Prostate gland (tissue), 2 donors: ENCODE data around the gene TMEM134. TPM values are rescaled to one million over a fixed set of nuclear protein-coding genes. Genes with fewer than 3 reads are reported as not detected.
"Not testable (repeated sequence)": the region's sequence is repeated elsewhere in the genome, so short reads cannot be mapped to it uniquely, and the experiment has no call there.

Source experiments
- DNase-seq: peaks from one replicate; pipeline ENCODE4 v3.0.0-alpha.2; 2019; ENCODE audit warnings: low spot score
- H3K27ac ChIP-seq, 2 donors: fragments of 200-600 bp; sonication (generic); 2 replicates each; pipeline ENCODE4 v1.5.1; 2017 to 2019
- H3K27me3 ChIP-seq: fragments of 200-600 bp; sonication (generic); replicated peaks from 2 replicates; pipeline ENCODE4 v1.5.1; 2019; ENCODE audit not compliant: insufficient read depth
- H3K36me3 ChIP-seq, 2 donors: fragments of 200-600 bp; sonication (generic); 1 replicate in 1 of 2; 2 replicates in 1 of 2; pipeline versions ENCODE4 v1.5.1 to v1.8.1; 2017 to 2019
- H3K4me1 ChIP-seq: fragments of 200-600 bp; sonication (generic); replicated peaks from 2 replicates; pipeline ENCODE4 v1.5.1; 2019
- H3K4me3 ChIP-seq, 2 donors: fragments of 200-600 bp; sonication (generic); 2 replicates each; pipeline ENCODE4 v1.5.1; 2017 to 2019
- H3K9me3 ChIP-seq: fragments of 200-600 bp; sonication (generic); 2 replicates; pipeline ENCODE4 v1.5.1; 2017
- POLR2A ChIP-seq: fragments of 450-650 bp; IDR thresholded peaks from one replicate; pipeline ENCODE4 v1.6.1; 2016; ENCODE audit warnings: antibody characterized with exemption, mild to moderate bottlenecking
- POLR2AphosphoS5 ChIP-seq: sonication (generic); formaldehyde crosslinking; IDR thresholded peaks from one replicate; pipeline ENCODE4 v1.6.1; 2017; ENCODE audit warnings: antibody characterized with exemption
- WGBS: methylation state at CpG from one replicate; pipeline ENCODE4 v1.1.5; 2018; 5-methylcytosine and 5-hydroxymethylcytosine counted together
- intact Hi-C: fragments of 100-400 bp; cut with DNase I; formaldehyde crosslinking; loops from one replicate; pipeline ENCODE4 v1.14.2; 2022
- total RNA-seq, 2 donors: library from RNA; depleted of rRNA; stranded (reverse); fragments of >200 nt; gene quantifications; one replicate each; pipeline ENCODE4 v1.1.0, GENCODE V29; 2016
- TF ChIP-seq, protein P1 (sequence below), 4 experiments: fragments of 200-600 bp in 2 of 4; fragments of 450-650 bp in 2 of 4; sonication (generic) in 2 of 4; IDR thresholded peaks; 1 replicate in 3 of 4; 2 replicates in 1 of 4; pipeline ENCODE4 v1.5.1; 2016 to 2019; ENCODE audit warnings: antibody characterized with exemption in 4 of 4, mild to moderate bottlenecking in 2 of 4, moderate library complexity in 2 of 4

TMEM134 gene, protein sequence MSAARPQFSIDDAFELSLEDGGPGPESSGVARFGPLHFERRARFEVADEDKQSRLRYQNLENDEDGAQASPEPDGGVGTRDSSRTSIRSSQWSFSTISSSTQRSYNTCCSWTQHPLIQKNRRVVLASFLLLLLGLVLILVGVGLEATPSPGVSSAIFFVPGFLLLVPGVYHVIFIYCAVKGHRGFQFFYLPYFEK
- total RNA-seq, result 100 to 1,000 TPM; 106 to 402 TPM

DNA sequence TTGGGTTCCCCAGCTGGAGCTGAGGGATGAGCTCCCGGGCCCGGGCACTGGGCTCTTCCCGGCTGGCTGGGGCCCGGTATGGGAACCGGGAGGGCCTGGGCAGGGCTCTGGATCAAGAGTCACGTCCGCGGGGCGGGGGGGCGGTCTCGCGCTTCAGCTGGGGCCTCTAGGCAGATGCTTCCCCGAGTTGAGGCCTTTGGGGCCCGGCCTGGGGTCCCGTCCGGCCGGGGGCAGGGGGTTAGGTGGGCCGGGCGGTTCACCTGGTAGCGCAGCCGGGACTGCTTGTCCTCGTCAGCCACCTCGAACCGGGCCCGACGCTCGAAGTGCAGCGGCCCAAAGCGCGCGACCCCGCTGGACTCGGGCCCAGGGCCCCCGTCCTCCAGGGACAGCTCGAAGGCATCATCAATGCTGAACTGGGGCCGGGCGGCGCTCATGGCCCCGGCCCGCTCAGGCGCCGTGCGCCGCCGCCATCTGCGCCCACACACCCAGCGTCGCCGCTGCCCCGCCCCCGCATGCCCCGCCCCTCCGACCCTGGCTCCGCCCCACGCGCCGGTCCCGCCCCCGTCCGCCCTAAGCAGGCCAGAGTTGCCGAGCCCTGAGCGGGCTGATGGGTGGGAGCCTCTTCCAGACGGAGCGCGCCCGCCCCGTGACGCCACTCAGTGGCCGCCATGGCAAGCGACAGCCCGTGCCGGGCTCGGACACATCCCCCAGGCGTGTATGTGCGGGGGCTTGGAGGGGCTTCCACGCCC, at the start of gene TMEM134:
Gene TMEM134 (minus strand): TSS at position 493 of the 749 bp plus-strand sequence. CDS start 59 bp downstream, at position 434.
- no peaks in the 10 kb centered on the region for H3K27me3 ChIP-seq
- under 1% methylated on average over 36 of the region's 76 CpGs for whole genome bisulfite sequencing
- peak; percentile 90 for DNase-seq
- peaks cover 0 to 4% of the 10 kb centered on the region in 2 donors for H3K36me3 ChIP-seq
- H3K9me3 ChIP-seq, result no peaks in the 10 kb centered on the region
- TF ChIP-seq POLR2A, result peak; percentile 80
- TF ChIP-seq, protein P1, sequence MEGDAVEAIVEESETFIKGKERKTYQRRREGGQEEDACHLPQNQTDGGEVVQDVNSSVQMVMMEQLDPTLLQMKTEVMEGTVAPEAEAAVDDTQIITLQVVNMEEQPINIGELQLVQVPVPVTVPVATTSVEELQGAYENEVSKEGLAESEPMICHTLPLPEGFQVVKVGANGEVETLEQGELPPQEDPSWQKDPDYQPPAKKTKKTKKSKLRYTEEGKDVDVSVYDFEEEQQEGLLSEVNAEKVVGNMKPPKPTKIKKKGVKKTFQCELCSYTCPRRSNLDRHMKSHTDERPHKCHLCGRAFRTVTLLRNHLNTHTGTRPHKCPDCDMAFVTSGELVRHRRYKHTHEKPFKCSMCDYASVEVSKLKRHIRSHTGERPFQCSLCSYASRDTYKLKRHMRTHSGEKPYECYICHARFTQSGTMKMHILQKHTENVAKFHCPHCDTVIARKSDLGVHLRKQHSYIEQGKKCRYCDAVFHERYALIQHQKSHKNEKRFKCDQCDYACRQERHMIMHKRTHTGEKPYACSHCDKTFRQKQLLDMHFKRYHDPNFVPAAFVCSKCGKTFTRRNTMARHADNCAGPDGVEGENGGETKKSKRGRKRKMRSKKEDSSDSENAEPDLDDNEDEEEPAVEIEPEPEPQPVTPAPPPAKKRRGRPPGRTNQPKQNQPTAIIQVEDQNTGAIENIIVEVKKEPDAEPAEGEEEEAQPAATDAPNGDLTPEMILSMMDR (IDR thresholded peaks at IDR 0.05), result peak; percentile 24 to 63 (median 48)
- peak; percentile 92 for TF ChIP-seq POLR2AphosphoS5
- peak within 1 kb of the TSS; percentile 89 to 92 for H3K27ac ChIP-seq
- H3K4me1 ChIP-seq, result peaks cover 6% of the 10 kb centered on the region
- peak within 1 kb of the TSS; percentile 84 to 87 for H3K4me3 ChIP-seq
- intact Hi-C loops, result loop anchor here (5.0 kb wide), 1 partner anchor 67 kb away; the partner anchor contains the start of genes PPP1CA and TBC1D10C

- no peak for TF ChIP-seq POLR2AphosphoS5
- no peak for TF ChIP-seq POLR2A
- TF ChIP-seq, protein P1 (IDR thresholded peaks at IDR 0.05), result no peak
- intact Hi-C loops, result no loop called here
- Histone ChIP-seq H3K4me1 (no peaks in the 10 kb centered on the region), H3K27ac (no peak overlapping the region), H3K27me3 (no peaks in the 10 kb centered on the region), H3K9me3 (no peaks in the 10 kb centered on the region), H3K36me3 (no peaks in the 10 kb centered on the region), H3K4me3 (no peak overlapping the region)
- 65% methylated on average over 10 of the region's 10 CpGs for WGBS
- DNase-seq, result no peak
These were observed 48.9 kb upstream of the TMEM134 start for GRCh38 chr11:67517784-67518552.

DNA sequence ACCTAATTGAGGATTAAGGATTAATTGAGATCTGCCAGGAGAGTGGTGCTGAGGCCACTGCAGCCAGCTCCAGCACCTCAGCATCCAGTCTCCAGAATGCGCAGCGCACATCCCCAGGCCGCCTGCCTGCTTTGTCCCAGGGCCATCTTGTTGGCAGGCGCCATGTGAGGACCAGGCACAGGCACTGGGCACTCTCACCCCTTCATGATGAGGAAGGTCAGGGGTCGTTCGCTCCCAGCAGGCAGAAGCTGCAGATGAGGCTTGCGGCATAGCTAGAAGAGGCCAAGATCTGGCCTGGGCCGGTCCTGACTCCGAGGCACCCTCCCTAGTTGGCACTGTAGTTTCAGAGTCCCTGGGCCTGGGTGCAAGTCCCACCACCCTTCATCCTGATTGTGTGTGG, 47.8 kb upstream of the TMEM134 start:
- Histone ChIP-seq H3K36me3 (no peaks in the 10 kb centered on the region), H3K9me3 (no peaks in the 10 kb centered on the region), H3K4me3 (no peak overlapping the region), H3K4me1 (no peaks in the 10 kb centered on the region), H3K27ac (no peak overlapping the region), H3K27me3 (no peaks in the 10 kb centered on the region)
- DNase-seq, result no peak
- TF ChIP-seq, protein P1 (IDR thresholded peaks at IDR 0.05), result no peak
- TF ChIP-seq POLR2AphosphoS5, result no peak
- TF ChIP-seq POLR2A, result no peak
- 92% methylated on average over 9 of the region's 9 CpGs for WGBS
- intact Hi-C loops, result no loop called here

GRCh38 chr11:67514116-67514515, 45.1 kb upstream of the TMEM134 start:
- Histone ChIP-seq H3K9me3 (no peaks in the 10 kb centered on the region), H3K27me3 (no peaks in the 10 kb centered on the region), H3K4me3 (no peak overlapping the region), H3K36me3 (no peaks in the 10 kb centered on the region), H3K27ac (no peak overlapping the region), H3K4me1 (no peaks in the 10 kb centered on the region)
- TF ChIP-seq POLR2A (no peak), POLR2AphosphoS5 (no peak)
- TF ChIP-seq, protein P1 (IDR thresholded peaks at IDR 0.05), result no peak
- intact Hi-C loops, result no loop called here
- WGBS, result 67% methylated on average over 7 of the region's 7 CpGs
- DNase-seq, result no peak

DNA sequence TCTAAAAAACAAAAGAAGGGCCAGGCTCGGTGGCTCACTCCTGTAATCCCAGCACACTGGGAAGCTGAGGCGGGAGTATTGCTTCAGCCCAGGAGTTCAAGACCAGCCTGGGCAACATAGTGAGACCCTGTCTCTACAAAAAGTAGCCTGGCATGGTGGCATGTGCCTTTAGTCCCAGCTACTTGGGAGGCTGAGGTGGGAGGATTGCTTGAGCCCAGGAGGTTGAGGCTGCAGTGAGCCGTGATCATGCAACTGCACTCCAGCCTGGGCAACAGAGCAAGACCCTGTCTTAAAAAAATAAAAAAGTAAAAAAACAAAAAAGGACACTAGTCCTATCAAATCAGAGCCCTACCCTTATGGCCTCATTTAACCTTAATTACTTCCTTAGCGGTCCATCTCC, 42.5 kb upstream of the TMEM134 start:
- WGBS, result 91% methylated on average over 4 of the region's 4 CpGs
- H3K4me3 ChIP-seq, H3K27ac ChIP-seq, H3K27me3 ChIP-seq, intact Hi-C loops, H3K4me1 ChIP-seq, H3K36me3 ChIP-seq, DNase-seq, H3K9me3 ChIP-seq: not testable (repeated sequence)
